ENCODE data around the gene EPHX1.

The EPHX1 gene

DNA sequence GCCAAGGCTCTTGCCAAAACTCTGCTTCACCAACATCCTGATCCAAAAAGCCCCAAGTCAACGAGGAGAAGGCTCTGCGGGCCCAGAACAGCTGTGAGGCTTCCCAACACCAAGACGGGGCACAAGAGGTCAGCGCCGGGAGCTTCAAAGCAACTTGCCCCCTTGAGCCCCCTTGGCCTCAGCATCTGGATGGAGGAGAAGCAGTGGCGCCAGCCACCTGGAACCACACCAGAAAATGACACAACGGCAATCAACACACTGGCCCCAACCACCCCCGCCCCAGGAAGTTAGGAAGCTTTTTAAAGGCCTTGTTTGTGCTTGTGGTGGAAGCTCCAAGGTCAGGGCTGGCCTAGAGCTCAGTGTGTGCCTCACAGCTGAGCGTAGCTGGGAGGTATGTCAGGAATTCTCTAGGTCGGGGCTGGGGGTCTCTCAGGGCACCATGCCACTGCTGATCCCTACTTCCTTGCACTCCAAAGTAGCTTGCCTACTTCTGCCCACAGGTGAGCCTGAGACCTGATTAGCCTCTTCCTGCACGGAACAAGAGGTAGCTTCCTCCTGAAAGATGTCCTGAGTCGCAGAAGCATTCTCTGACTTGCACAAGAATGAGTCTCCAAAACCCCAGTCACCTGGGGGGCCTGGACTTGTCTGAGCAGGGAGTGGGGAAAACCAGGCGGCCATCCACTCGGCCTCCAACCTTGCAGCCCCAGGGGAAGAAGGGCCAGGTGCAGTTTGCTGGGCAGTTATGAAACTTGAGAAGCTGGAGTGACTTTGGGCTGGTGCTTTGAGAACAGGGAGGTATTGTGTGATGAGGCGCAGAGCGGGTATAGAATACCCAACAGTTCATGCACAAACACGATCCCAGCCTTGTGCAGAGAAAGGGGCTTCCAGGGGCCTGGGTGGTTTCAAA is 42.0 kb upstream of the EPHX1 start:
- H3K27ac ChIP-seq (ENCODE audit: low read length): no peak overlapping the region
- H3K9me3 ChIP-seq (ENCODE audit: insufficient read depth, low read length): no peaks in the 10 kb centered on the region
- H4K20me1 ChIP-seq (ENCODE audit: insufficient read depth, low read length): no peaks in the 10 kb centered on the region
- H3K4me3 ChIP-seq (ENCODE audit: low read length): no peak overlapping the region
- no peak for TF ChIP-seq EZH2phosphoT487 (IDR thresholded peaks at IDR 0.05; ENCODE audit: low read depth)
- TF ChIP-seq, protein P1, sequence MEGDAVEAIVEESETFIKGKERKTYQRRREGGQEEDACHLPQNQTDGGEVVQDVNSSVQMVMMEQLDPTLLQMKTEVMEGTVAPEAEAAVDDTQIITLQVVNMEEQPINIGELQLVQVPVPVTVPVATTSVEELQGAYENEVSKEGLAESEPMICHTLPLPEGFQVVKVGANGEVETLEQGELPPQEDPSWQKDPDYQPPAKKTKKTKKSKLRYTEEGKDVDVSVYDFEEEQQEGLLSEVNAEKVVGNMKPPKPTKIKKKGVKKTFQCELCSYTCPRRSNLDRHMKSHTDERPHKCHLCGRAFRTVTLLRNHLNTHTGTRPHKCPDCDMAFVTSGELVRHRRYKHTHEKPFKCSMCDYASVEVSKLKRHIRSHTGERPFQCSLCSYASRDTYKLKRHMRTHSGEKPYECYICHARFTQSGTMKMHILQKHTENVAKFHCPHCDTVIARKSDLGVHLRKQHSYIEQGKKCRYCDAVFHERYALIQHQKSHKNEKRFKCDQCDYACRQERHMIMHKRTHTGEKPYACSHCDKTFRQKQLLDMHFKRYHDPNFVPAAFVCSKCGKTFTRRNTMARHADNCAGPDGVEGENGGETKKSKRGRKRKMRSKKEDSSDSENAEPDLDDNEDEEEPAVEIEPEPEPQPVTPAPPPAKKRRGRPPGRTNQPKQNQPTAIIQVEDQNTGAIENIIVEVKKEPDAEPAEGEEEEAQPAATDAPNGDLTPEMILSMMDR (IDR thresholded peaks at IDR 0.05; ENCODE audit: low read depth, low read length): no peak
- no peak overlapping the region for H3K9ac ChIP-seq (ENCODE audit: low read length)
- H3K4me2 ChIP-seq (ENCODE audit: low read length): no peak overlapping the region
- H3K4me1 ChIP-seq (ENCODE audit: low read length): peaks cover 28% of the 10 kb centered on the region
- H3K27me3 ChIP-seq (ENCODE audit: low read depth, low read length): no peaks in the 10 kb centered on the region
- H2AFZ ChIP-seq (ENCODE audit: low read depth, low read length): no peak overlapping the region
- H3K79me2 ChIP-seq (ENCODE audit: low read length): no peaks in the 10 kb centered on the region
- H3K36me3 ChIP-seq (replicated peaks; ENCODE audit: low read depth, low read length): no peaks in the 10 kb centered on the region

DNA sequence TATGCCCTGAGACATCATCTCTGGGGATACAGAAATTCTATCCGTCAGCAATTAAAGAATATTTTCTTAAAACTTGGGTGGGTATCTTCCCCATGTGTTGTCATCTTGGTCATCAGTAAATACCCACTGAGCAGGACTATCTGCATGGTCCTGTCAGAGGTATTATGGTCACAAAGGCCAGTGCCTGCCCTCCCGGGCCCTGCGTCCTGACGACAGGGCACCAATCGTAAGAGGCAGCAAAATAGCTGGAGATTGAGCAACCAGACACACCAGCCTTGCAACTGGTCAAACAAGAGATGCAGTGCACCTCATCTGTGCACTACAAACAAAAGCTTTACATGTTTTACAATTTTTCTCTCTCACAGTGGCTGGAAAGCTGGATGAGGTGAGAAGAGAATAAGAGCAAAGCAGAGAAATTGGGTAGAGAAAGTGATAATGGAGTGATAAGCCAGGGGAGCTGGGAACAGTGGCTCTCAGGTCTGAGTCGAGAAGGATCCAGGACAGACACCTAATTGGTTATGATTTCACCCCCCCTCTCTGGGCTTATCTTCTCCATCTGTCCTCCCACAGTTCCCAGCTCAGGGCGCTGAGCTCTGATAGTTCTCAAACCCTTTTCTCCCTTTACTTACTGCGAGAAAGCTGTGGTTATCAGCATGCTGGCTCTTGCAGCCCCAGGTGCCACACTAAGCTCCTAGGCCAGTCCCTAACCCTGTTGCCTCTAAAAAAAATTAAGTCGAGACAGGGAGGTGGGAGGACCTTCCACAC is 41.1 kb upstream of the EPHX1 start:
- no peaks in the 10 kb centered on the region for H4K20me1 ChIP-seq (ENCODE audit: insufficient read depth, low read length)
- no peak overlapping the region for H3K4me3 ChIP-seq (ENCODE audit: low read length)
- no peak overlapping the region for H3K4me2 ChIP-seq (ENCODE audit: low read length)
- H3K9me3 ChIP-seq (ENCODE audit: insufficient read depth, low read length): no peaks in the 10 kb centered on the region
- no peak overlapping the region for H3K27ac ChIP-seq (ENCODE audit: low read length)
- no peaks in the 10 kb centered on the region for H3K27me3 ChIP-seq (ENCODE audit: low read depth, low read length)
- H3K4me1 ChIP-seq (ENCODE audit: low read length): peaks cover 25% of the 10 kb centered on the region
- H3K79me2 ChIP-seq (ENCODE audit: low read length): no peaks in the 10 kb centered on the region
- H2AFZ ChIP-seq (ENCODE audit: low read depth, low read length): no peak overlapping the region
- no peaks in the 10 kb centered on the region for H3K36me3 ChIP-seq (replicated peaks; ENCODE audit: low read depth, low read length)
- TF ChIP-seq EZH2phosphoT487 (IDR thresholded peaks at IDR 0.05; ENCODE audit: low read depth): no peak
- TF ChIP-seq, protein P1 (IDR thresholded peaks at IDR 0.05; ENCODE audit: low read depth, low read length): no peak
- H3K9ac ChIP-seq (ENCODE audit: low read length): no peak overlapping the region

DNA sequence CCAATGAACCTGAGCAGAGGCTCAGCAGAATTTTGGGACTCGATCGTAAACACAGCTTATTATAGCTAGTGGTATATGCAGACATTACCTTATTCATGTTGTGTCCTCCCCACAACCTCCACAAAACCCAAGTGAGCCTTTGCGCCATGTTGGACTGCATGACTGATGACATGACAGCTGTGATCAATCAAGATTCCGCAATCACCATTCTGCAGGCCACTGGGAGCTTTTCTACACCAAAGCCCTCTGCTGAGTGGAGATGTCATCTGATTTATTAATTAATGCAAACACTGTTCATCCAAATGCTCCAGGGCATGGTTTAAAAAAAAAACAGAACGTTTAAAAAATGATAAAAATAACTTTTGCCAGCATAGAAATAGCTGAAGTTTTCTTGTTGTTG is 40.2 kb upstream of the EPHX1 start:
- Histone ChIP-seq H3K4me1 (ENCODE audit: low read length) (peaks cover 16% of the 10 kb centered on the region), H3K27ac (ENCODE audit: low read length) (no peak overlapping the region), H3K36me3 (replicated peaks; ENCODE audit: low read depth, low read length) (no peaks in the 10 kb centered on the region), H4K20me1 (ENCODE audit: insufficient read depth, low read length) (no peaks in the 10 kb centered on the region), H3K9ac (ENCODE audit: low read length) (no peak overlapping the region), H3K9me3 (ENCODE audit: insufficient read depth, low read length) (no peaks in the 10 kb centered on the region), H3K27me3 (ENCODE audit: low read depth, low read length) (no peaks in the 10 kb centered on the region), H3K4me3 (ENCODE audit: low read length) (no peak overlapping the region), H3K4me2 (ENCODE audit: low read length) (no peak overlapping the region), H3K79me2 (ENCODE audit: low read length) (no peaks in the 10 kb centered on the region), H2AFZ (ENCODE audit: low read depth, low read length) (no peak overlapping the region)
- no peak for TF ChIP-seq EZH2phosphoT487 (IDR thresholded peaks at IDR 0.05; ENCODE audit: low read depth)
- TF ChIP-seq, protein P1 (IDR thresholded peaks at IDR 0.05; ENCODE audit: low read depth, low read length): no peak

All from OCI-LY3 (cell line).